Stimulated activated CD4-positive, alpha-beta T cell treated with anti-CD3 and anti-CD28 coated beads, TNF-alpha, amount 100 ng/mL, for 24 hours (primary cell): ENCODE data around the gene EXOC1L.

Experiments used
- DNase-seq, 3 experiments: peaks; one replicate each; pipeline ENCODE4 v3.0.0-alpha.2; 2020; ENCODE audit warnings: low read depth in 3 of 3

Gene EXOC1L, protein sequence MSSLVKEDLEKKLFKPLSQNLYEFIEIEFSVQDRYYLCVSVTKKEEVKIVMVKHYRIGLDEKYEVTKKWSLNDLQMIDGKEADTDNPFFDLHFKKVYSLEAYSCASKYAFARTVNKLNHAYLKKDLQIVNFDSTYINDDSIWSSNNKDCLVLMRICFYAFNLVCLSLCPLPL

DNA sequence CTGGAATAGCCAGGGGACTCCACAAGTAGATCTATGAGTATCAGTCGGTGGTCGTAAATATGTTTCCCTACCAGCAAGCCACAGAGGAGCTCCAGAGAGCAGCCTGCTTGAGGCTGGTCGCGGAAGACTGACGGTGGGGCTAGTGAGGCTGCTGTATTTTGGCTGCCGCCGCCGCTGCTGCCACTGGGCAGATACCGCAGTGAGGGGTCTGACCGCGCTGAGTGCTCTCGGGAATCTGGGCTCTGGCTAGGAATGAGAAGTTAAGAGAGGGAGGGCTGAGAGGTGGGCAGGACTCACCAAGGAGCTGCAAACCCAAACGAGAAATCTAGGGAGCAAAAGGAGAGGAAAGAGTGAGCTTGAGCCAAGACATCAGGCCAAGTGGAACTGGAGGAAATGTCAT, at the start of gene EXOC1L:
TSS of gene EXOC1L (plus strand) at position 157 of the 400 bp plus-strand sequence. CDS start at position 394, 237 bp downstream.
- DNase-seq, result no peak

DNA sequence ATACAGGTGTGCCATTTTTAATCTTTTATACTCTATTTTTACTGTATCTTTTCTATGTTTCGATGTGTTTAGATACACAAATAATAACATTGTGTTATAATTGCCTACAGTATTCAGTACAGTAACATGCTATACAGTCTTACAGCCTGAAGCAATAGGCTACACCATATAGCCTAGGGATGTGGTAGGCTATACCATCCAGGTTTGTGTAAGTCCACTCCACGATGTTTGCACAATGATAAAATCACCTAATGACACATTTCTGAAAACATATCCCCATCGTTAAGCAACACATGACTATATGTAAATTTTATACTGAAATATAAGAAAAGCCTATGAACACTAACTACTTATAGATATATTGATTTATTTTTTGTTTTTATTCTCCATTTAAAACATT, 48.9 kb upstream of the EXOC1L start:
- no peak for DNase-seq

DNA sequence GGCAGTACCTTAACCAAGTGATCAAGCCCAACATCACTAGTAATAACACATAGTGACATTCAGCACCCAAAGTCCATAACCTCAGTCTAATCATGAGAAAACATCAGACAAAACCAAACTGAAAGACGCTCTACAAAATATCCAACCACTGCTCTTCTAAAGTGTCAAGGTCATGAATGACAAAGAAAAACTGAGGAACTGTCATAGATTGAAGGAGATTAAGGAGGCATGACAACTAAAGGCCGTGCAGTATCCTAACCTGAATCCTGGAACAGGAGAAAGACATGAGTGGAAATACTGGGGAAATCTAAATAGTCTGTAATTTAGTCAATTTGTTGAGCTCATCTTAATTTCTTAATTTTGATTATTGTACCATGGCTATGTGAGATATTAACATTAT, 38.2 kb upstream of the EXOC1L start:
- no peak for DNase-seq

DNA sequence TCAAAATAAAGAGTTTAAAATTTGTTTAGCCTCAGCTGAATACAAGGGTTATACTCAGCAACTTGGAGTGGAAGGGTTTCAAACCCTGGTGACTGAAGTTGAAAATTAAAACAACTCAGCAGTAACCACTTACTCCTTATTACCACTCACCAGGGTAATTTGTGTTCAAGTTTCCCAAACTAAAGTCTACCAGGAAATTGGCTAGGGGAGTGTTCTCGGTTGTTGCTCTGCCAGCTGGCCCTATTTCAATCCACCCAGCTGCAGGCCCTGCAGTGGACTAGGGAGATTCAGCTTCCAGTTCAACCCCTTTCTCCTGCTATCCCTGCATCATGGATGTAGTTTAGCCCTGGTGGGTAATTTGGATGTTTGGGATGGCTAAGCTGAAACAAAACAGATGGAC, 37.8 kb upstream of the EXOC1L start:
- DNase-seq, result no peak

DNA sequence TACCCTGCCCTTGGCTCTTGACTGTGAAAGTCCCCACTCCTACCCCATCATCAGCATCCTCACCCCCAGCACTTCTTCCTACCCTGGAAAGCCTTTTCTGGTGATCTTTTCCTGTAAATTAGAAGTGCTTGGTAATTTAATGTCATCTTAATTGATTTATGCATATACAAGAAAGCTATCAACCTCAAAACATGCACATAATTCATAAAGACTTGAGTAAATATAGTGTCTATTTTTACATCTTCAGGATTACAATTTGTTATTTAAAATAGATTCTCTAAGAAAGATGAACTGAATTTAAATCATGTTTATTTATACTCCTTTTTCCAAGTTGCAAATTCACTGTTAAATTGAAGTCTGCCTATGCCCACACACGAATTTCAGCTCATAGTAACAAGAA, 36.0 kb upstream of the EXOC1L start:
- no peak for DNase-seq

DNA sequence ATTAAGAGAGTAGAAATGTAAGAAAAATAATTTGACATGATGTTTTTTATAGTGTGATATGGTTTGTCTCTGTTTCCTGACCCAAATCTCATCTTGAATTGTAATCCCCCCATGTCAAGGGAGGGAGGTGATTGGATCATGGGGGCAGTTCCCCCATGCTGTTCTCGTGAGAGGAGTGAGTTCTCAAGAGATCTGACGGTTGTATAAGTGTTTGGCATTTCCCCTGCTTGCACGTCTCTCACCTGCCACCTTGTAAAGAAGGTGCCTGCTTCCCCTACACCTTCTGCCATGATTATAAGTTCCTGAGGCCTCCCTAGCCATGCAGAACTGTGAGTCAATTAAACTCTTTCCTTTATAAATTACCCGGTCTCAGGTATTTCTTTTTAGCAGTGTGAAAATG, 34.8 kb upstream of the EXOC1L start:
- DNase-seq, result no peak

DNA sequence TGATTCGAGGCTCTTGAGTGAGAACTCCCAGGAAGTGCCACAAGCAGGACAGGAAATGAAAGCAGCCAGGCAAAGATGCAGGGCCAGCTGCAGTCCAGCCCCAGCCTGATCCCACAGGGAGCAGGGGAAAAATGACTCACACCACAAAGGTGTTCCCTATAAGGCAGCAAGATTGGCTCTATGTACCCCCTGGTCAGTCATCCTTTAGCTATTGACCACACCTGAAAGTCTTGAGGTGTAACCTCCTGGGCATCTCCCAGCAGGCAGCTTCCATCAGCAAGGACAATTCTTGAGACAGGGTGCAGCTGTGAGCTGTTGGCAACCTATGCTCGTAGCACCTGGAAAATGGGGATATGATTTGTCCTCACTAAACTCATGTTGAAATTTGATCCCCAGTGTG, 27.9 kb upstream of the EXOC1L start:
- DNase-seq, result no peak

DNA sequence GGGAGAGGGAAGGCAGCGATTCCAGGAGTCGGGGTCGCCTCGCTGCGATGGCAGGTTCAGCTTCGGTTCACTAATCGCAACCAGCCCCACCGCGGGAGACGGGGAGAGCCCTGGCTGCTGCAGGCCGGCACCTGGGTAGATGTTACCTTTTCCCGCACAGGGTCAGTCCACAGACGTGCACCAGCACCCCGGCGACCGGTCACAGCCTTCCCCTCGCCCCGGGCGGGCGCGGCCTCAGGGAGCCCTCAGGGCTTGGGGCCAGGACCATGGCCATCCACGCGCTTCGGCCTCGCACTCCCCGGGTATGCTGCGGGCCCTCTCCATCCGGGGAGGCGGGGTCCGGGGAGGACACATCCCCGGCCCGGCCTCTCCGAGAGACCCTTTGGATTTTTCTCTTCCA, 26.1 kb upstream of the EXOC1L start:
- no peak for DNase-seq

DNA sequence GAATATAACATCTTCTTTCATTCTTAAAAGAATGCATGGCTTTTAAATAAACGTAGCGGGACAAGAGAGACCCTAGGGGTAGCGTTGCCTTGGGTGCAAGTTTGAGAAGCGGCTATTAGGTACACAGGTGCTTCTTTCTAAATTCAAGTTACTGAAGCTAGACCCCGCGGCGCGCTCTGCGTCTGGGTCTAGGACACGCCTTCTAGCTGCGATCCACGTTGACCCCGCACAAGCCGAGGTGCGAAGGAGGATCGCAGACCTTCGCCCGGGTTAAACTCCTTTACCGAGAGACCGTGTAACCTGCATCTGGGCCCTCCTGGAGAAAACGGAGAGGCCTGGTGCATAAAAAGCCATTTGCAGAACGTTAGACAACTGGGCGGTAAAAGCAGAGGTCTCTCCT, 25.5 kb upstream of the EXOC1L start:
- no peak for DNase-seq

DNA sequence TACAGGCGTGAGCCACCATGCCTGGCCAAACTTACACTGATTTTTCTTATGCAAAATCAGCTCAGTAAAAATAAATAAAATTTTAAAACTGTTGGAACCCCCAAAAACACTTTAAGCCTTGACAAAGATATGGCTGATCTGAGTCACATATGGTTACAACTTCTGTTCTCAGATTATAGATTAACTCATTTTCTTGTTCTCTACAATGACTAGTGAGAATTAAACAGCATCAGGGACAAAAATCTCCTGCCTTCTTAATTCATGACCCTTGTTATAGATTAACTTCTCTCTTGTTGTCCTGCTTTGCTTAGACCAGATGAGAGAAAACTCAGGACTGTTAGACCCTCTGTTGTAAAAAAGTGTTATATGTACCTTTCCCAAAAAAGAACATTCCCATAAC, 24.2 kb upstream of the EXOC1L start:
- no peak for DNase-seq

DNA sequence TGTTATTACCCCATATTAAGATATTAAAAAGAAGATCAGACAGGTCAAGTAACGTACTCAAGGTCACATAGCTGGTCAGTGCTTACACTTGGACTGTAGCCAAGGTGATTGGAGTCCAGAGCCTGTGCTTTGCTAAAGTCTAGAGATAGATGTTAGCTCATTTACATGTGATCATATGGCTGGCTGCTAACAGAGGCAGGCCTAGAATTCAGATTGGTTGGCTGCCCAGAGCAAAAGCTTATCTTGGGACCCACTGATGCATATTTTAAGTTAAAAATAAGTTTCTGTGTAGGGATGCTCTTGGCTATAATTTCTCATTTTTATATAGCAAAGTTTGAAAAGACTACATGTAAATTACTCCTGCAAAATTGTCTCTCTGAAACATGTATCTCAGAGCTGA, 18.1 kb upstream of the EXOC1L start:
- DNase-seq, result no peak

DNA sequence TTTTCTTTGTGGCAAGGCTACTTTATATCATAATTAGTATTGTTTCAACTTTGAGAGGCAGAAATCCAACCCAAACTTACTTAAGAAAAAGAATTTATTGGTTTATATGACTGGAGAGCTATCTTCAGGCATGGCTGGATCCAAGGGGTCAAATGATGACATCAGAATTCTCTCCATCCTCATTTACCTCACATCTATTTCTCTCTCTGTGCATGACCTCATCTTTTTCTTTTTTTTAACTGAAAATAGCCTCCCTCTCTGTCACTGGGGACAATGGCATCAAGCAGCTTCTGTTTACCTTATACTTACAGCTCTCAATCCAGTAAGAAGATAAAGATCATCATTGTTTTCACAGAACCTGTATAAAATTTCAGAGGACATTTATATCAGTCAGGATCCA, 12.0 kb upstream of the EXOC1L start:
- DNase-seq, result no peak

DNA sequence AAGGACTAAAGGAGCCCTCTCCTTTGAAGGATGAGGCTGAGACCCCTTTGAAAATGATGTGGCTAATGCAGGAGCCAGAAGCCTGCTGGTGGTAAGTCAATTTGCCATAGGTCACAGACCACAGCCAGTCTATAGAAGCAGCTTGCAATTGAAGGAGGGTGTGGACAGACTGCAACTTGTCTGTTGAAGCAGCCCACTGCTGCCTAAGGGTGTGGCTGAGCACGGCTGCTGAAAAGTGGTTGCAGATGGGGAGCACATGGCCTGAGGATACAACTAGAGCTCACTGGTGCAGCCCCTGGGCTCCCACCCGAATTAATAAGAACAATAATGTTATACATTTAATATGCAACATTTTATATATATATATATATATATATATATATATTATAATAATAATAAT, 11.4 kb upstream of the EXOC1L start:
- no peak for DNase-seq

DNA sequence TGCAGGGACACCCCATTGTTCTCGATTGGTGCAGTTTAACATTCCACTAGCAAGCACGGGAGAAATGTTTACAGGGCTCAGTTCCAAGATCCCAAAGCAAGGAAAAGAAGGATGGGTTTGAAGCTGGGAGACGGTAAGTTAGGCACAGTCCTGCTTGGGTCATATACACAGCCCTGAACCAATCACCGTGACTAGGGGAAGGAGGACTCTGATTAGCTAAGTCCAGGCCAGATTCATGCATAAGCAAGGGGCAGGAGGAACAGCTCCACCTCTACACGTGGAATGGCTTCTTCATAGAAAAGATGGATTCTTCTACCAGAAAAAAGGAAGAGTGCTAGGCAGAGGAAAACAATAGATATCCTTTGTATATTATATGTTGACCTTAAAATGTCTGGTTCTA, 11.0 kb upstream of the EXOC1L start:
- DNase-seq, result no peak

DNA sequence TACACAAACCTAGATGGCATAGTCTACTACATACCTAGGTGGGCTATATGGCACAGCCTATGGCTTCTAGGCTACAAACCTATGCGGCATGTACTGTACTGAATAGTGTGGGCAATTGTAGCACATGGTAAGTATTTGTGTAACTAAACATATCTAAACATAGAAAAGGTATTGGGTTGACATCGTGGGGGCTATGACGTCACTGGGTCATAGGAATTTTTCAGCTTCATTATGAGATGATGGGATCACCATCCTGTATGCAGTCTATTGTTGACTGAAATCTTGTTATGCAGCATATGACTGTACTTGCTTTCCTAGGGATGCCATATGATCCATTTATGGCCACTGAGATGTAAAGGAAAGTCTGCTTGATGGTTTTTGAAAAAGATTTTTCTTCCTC, 1.9 kb upstream of the EXOC1L start:
- no peak for DNase-seq

DNA sequence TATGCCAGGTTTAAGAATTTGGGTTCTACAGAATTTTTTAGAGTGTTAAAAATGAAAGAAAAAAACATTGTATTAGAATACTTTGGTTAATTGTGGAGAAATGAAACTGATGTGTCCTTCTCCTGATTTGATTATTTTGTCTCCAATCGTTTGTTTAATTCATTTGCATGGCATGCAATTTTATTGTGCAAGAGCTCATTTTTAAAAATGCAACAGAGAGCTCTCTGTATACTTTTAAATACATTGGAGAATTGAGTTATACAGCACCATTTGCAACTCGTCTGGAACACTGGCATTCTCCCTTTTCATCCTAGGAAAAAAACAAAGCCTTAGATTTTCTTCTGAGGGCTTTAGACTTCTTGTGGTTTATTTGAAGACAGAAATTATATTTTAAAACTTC, 689 bp downstream of the EXOC1L start:
- DNase-seq, result no peak

DNA sequence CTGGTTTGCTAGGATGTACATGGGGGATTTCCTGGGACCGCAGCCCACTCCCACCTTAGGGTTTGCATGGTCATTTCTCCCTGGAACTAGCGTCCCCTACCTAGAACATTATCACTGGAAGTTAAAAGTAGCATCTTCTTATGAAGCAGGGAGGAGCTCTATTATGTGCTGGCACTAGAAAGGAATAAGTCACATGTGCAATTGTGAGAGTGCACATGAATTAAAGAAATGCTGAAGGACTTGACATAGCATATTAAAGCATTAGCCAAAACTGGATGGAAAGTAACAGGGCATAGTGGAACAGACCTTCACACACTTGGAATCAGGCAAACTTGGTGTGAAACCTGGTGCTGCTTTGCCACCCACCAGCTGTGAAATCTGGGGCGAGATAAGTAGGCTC, 2.7 kb downstream of the EXOC1L start:
- DNase-seq, result no peak

DNA sequence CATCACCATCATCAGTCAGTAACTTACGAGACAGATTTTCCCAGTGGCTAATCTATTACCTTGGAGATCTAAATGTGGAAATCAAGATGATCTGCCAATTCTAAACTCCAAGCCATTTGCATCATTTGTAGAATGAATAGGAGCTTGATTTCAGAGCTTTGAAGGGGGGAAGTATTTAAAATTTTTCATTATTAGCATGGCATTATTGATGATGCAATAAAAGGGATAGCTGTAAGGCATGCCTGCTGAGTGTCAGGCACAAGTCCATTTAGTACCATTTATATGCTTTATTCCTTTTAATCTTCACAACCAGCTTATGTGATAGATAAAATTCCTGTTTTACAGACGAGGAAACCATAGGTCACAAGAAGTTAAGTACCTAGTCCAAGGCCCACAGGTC, 5.3 kb downstream of the EXOC1L start:
- DNase-seq, result no peak

DNA sequence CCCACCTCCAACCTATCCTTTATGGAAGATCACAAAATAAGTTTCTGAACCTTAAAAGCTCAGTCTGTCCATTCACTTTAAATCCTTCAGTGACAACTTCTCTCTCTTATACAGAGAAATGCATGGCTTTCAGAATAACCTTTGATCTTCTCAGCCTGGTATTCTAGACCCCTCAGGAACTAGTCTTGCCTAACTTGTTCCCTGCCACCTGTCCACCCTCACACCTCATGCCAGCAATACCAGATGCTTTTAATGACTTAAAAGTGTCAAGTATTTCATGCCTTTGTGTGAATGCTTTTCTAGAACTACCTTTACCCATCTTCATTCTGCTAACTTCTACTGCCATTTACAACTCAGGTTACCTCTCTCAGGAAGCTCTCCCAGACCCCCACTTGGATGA, 7.4 kb downstream of the EXOC1L start:
- DNase-seq, result no peak

DNA sequence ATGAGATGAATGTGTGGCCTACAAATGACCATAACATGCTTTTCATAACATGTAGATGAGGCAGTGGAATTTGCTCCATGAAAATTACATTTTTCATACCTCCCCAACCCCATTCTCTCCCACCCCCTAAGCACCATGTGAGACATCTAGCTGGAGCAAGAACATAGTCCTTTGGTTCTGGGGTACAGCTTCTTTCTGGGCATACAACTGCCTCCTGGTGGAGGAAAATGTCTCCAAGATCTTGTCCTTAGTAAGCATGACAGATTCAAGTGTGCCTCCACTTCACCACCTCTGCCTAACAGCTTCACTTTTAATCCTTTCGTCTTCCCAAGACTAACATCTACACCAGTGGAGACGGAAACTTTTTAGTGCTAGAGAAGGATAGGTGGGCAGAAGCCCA, 8.0 kb downstream of the EXOC1L start:
- DNase-seq, result no peak

DNA sequence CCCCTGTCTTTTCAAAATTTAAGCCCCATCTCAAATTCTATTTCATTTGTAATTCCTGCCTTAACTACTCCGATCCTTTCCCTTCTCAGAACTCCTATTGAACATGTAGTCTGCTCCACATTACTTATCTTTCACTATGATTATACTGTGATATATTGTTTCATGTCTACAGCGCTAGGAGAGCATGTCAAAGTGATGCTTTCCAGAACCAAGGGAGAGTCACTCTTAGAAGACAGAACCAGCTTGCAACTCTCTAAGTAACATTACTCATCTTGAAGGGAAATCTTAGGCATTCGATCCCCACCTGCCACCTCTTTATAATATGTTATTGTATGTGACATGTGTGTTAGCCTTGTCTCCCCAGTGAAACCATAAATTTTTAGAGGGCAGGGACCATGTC, 10.5 kb downstream of the EXOC1L start:
- no peak for DNase-seq

DNA sequence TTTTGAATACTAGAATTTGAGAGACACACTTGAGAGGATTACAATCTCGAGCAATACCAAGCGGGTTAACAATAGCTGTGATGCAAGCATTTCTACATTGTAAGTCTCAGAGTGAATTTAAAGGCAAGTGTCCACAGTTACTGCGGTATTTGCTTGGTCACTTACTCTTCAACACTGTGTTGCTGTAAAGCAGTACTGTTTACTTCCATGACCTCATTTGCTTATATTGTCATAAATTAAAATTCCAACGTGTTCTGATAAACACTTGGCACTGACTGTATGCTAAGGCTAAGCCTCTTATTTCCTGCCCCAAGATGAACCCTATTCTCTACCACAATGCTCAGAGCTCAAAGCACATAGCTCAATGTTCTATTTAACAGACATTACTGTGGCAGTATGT, 11.1 kb downstream of the EXOC1L start:
- no peak for DNase-seq

DNA sequence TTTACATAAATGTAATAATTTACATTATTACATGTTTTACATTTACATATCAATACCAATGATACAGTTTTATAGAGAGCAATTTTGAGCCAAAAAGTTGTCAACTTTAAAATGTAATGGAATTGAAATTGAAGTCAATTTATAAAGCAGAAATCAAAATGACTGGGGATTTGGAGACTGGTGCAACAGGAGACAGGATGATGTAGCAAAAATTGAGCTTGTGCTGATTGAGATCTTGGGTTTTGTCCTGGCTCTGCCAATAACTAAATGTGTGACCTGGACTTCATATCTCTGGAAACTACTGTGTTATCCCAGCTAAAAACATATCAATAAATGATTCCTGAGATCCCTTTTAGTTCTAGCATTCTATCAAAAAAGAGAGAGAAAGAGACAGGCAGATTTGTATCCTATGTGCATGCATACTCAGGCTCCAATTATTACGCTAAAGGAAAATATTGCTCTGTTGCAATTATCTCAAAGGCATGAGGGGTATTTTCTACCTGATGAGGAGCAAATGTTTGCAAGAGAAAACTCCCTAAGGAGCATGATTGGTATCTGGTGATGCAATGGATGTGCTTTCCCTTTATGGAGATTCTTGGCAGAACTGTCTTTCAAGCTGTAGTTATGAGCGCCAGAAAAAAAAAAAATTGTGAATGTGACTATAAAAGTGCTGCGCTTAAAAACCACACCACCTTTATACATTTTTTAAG, 14.7 kb downstream of the EXOC1L start:
- no peak for DNase-seq

DNA sequence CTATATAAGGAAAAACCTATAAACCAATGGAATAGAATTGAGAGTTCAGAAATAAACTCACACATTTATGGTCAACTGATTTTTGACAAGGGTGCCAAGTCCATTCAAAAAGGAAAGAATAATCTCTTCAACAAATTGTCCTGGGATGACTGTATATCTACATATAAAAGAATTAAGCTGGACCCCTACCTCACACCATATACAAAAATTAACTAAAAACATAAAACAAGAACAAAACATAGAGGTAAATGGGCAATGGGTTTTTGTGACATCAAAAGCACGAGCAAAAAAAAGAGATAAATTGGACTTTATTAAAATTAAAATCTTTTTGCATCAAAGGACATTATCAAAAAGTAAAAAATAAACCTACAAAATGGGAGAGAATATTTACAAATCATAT, 18.3 kb downstream of the EXOC1L start:
- no peak for DNase-seq
